DMS153 (cell line): ENCODE measurements around the gene OLFML1.
"Not testable (repeated sequence)": the region's sequence is repeated elsewhere in the genome, so short reads cannot be mapped to it uniquely, and the experiment has no call there.

Source experiments
- DNase-seq: peaks from one replicate; lab custom pipeline; 2025; lab: John Stamatoyannopoulos, UW

The OLFML1 gene

GRCh38 chr11:7512525-7513233, 27.4 kb downstream of the OLFML1 start:
- no peak for DNase-seq

DNA sequence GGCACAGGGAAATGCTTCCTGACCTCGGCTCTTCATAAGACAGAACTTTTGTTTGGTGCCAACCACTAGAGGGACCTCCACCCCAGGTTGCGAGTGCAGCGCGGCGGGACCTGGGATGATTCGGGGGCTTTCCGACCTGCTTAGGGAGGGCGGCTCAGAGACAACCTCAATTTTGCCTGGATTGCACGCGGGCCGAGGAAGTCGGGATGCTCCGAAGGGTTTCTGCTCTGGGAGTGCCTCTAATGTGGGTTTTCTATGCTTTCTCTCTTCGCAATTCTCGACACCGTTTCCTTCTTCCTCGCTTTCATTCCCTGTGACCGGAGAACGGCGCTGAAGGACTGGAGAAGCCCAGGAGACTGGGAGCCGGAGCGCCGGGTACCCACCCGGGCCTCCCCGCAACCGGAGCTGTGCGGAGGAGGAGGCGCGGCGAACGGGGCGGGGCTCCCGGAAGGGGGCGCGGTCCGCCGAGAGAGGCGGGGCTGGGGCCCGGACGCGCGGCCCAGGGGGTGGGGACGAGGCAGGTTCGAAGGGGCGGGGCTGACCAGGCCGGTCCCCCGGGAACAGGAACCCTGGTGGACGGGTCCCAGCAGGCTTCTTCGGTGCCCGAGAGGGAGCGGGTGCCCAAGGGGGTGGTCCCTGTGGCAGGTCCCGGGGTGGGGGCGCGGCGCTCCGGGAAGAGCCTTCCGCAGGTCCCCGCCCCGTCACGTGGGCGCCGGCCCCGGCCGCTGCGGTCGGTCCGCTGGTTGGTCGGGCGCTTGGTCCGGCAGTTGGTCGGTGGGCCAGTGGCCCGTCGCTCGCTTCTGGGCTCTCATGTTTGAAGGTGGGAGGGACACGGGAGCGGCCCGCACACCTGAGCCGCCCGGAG, 28.2 kb downstream of the OLFML1 start, which contains the start of gene PPFIBP2:
Gene PPFIBP2 (plus strand): TSS at position 766 of the 865 bp plus-strand sequence. CDS start 35,477 bp downstream, outside the sequence.
- DNase-seq: peak; percentile 65

DNA sequence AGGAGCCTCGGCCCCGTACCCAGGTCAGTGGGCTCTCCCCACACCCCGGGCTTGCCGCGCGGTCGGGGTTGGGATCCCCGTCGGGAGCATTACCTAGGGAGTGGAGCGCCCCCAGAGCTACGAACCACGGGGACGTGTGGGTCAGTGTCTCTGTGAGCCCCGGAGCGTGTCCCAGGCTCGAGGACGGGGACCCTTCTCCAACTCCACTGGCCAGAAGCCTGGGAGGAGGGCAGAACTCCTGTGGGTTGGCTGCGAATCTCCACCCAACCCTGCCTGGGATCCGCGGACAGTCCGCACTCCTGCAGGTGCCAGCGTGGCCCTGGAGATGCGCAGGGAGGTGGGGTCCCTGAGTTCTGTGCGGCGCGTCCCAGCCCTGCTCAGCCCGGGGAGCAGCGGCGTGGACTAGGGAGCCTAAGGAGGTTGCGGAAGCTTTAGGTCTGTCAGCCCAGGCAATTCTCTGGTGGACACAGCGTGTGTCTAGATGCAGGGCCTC, 28.8 kb downstream of the OLFML1 start:
- DNase-seq: no peak

DNA sequence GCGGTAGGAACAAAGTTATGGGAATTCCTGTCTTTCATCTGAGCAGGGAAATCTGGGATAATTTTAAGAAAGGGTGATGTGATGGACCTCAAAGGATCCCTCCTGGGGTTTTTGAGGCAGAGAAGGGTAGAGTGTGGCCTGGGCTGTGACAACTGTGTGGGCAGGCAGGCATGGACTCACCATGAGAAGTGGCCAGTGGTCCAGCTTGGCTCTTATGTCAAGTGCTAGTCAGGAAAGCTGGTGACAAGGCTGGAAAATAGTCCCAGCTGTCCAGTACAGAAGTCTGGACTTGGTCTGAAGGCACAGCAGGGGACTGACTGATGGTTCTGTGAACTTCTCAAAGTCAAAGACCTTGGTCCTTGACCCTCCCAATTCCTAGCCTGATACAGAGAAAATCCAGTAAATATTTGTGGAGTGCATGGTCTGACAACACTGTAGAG, 30.2 kb downstream of the OLFML1 start:
- no peak for DNase-seq

DNA sequence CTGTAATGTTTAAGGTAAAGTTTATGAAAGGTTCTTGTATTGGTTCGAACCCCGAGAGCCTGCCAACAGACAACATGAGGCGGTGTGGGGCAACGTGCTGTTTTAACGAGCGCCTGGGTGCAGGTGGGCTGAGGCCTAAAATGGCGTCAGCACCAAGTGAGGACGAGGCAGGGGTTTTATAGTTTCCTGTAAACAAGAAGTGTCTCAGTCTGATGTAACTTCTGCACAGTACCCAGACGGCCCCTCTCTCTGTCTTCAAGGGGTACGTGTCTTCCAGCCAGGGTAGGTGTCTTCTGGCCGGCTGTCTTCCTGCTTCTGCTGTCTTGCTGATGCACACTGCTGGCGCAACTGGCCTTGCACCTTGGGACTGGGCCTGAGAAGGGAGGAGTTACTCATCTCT, 31.2 kb downstream of the OLFML1 start:
- no peak for DNase-seq

GRCh38 chr11:7517743-7518142, 32.4 kb downstream of the OLFML1 start:
- DNase-seq: not testable (repeated sequence)

DNA sequence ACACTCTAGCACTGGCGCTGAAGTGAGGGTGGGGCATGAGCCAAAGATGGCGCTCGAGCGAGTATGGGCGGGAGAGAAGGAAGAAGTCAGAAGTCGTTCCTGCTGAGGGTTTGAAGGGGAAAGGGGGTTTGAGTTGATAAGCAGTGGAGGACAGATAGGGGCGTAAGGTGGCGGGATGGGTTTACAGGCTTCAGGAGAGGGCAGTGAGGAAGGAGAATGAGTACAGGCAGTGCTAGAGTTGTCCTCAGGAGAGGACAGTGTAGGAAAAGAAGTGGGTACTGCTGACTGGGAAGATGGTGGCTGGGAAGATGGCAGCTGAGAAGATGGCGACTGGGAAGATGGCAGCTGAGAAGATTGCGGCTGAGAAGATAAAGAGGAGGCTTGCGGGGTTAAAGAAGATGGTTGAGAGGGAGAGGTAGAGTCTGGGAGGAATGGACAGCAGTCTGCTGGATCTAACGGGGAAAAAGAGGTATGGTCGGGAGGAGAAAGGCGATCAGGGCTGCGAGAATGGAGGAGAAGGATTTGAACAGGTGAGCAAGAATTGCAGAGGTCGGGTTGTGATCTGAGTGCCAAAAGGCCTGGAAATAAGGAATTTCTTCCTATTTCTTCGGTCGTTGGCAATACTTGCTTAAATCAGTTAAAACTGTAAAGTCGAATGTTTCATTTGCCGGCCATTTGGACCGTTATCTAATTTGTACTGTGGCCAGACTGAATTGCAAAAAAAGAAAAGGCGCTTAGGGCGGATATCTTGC, 33.7 kb downstream of the OLFML1 start:
- no peak for DNase-seq

DNA sequence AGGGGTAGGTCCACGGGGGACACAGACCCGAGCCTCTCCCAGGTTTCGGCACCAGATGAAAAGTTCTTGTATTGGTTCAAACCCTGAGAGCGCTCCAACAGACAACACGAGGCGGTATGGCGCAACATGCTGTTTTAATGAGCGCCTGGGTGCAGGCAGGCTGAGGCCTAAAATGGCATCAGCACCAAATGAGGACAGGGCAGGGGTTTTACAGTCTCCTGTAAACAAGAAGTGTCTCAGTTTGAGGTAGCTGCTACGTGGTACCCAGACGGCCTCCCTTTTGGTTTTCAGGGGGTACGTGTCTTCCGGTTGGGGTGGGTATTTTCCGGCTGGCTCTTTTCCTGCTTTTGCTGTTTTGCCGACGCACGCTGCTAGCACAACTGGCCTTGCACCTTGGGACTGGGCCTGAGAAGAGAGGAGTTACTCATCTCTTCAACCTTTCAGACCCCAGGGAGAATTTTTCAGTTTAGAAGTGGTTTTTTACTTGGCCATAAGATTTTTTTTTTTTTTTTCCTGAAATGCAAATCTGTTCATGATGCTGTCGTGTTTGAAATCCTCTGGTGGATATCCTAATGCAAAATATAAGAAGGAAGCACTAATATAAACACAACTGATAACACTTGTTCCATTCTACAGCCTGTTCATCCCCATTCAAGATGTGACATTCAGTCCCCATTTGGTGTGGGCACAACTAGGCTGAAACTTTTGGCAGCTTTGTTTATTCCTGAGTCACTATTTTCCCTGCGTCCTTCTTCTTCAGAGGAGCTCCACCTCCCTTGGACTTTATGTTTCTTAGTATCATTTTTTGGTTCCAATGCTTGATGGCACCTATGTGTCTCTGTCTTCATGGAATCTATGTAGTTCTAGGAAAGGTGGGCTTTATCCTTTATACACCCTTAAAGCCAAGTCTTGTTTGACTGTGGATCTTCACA, 35.0 kb downstream of the OLFML1 start:
- no peak for DNase-seq

DNA sequence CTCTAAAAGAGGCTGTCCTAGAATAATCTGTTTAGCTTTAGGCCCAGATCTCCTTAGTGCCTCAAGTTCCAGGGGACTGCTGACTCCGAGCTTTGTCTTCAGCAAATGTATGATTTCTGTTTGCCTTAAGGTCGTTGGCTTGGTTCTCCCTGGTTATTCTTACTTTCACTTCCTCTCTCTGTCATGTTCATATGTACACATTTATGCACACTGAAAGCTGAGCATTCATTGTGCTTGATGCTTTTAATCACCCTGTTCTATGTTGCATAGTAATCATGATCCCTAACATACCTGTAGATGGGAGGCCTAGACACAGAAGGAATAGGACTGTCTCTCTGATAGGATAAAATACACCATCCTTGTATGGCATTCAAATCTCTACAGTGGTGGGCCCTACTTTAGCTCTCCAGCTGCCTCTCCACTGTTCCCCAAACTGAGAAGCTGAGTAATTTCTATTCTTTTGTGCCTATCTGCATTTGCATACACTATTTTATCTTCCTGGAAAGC, 35.7 kb downstream of the OLFML1 start:
- DNase-seq: no peak

- no peak for DNase-seq
These were observed 36.8 kb downstream of the OLFML1 start for GRCh38 chr11:7522121-7522520.

DNA sequence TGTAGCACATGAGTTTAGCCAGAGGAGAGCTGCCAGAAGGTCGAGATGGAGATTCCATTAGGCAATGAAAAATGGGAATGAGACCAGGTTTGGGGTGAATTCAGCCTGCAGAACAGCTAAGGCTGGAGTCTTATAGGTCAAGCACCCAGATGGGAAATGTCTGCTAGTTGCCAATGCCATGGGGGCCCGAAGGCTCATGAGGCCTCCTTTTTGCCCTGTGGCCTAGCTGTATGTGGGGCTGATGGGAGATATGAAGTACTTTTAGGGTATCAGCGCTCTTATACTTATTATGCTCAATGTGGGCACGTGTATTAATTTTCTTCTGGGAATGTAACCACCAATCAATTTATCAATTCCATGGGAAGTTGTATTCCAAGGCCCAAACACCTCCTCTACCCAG, 37.2 kb downstream of the OLFML1 start:
- DNase-seq: no peak

- DNase-seq: no peak
These were observed 38.3 kb downstream of the OLFML1 start for GRCh38 chr11:7523416-7524210.

GRCh38 chr11:7524462-7525235, 39.3 kb downstream of the OLFML1 start:
- DNase-seq: peak; percentile 3

- no peak for DNase-seq
These were observed 40.1 kb downstream of the OLFML1 start for GRCh38 chr11:7525424-7525823.

- DNase-seq: no peak
These were observed 41.7 kb downstream of the OLFML1 start for GRCh38 chr11:7527029-7527428.

GRCh38 chr11:7528514-7529049, 43.3 kb downstream of the OLFML1 start:
- DNase-seq: no peak

DNA sequence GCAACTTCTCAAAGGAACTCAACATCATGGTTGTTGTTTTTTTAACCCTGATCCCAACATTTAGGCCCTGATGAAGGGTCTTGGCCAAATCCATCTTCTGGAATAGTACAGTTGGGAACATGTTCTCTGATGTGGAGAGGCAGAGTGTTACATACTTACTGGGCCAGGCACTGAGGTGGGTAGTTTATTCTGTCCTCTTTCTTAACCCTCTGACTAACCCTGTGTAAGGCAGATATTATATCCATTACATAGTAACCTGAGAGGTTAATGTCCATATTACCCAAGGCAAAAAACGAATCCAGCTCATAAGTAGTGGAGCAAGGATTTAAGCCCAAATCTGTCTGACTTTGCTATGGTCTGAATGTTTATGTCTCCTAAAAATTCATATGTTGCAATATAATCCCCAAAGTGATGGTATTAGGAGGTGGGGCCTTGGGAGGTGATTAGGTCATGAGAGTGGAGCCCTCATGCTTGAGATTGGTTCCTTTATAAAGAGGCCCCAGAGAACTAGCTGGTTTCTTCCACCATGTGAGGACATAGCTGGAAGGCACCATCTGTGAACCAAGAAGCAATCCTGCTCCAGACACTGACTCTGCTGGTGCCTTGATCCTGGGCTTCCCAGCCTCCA, 44.8 kb downstream of the OLFML1 start:
- DNase-seq: no peak

GRCh38 chr11:7531011-7531410, 45.7 kb downstream of the OLFML1 start:
- DNase-seq: no peak
